GM15510 (cell line): ENCODE data around the gene RAD51D.

Experiments used
- POLR2A ChIP-seq: IDR thresholded peaks from 3 replicates; pipeline ENCODE4 v1.6.1; 2011; ENCODE audit warnings: borderline replicate concordance; ENCODE audit not compliant: insufficient read length; ENCODE audit errors: extremely low read depth

RAD51D gene

DNA sequence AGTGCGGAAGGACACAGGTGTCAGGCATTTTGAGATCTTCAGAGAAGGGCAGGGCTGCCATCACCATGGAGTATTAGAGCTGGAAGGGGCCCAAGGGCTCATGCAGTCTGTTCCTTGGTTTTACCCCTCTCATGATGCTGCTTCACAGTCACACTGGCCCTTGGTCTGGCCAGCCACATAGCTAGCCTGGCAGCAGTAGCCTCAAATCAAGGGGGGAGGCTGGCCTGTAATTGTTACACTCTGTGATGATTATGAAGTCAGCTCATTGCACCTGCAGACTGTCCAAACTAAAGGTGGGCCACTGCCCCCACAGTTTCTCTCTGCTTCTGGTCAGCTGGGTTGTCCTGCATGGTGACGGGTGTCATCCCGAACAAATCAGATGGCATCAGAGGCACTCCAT lies 1.7 kb upstream of the RAD51D start, which contains the start of gene FNDC8:
Gene FNDC8 (plus strand): TSS at position 301 of the 400 bp plus-strand sequence. CDS start 79 bp downstream, at position 380.
- no peak for TF ChIP-seq POLR2A

GRCh38 chr17:35117984-35118383 lies 1.7 kb downstream of the RAD51D start:
- no peak for TF ChIP-seq POLR2A

- no peak for TF ChIP-seq POLR2A
Measured at GRCh38 chr17:35116845-35117244, 2.8 kb downstream of the RAD51D start.

- no peak for TF ChIP-seq POLR2A
Measured at GRCh38 chr17:35104844-35105450, 14.7 kb downstream of the RAD51D start.

GRCh38 chr17:35103271-35103670 lies 16.4 kb downstream of the RAD51D start:
- TF ChIP-seq POLR2A = no peak

GRCh38 chr17:35101725-35102124 lies 17.9 kb downstream of the RAD51D start:
- no peak for TF ChIP-seq POLR2A

GRCh38 chr17:35101036-35101435 lies 18.6 kb downstream of the RAD51D start:
- no peak for TF ChIP-seq POLR2A

DNA sequence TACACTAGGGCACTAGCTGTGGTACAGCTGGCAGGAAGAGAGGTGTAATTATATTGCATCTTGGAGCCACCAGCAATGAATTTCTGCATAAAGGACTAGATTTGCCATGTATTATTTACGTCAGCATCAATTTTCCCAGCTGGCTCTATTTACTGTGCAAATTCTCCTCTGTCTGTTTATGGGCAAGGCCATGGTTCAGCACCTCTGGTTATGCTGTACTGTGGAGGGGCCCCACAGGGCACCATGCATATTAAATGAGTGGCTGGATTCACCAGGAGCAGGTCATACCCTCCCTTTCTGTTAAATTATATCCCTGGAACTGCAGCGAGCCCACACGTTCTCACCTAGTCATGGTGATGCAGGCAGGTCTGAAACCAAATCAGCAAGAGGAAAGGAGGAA lies 19.8 kb downstream of the RAD51D start:
- TF ChIP-seq POLR2A = no peak

DNA sequence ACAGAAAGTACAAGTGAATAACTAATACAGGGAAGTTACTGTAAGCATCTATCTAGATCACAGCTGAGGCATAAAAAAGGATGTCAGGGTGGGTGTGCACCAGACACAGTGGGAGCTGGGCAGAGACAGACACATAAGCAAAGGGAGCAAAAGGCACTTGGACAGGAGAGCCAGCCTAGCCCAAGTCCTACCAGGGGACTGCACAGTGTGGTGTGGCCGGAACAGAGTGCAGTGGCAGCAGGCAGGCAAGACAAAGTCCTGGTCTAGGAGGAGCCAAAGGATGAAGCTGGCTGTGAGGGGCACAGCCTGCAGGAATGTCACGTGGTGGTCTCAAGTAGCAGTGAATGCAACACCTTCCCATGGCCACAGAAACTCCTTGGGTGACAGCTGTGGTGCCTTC lies 21.9 kb downstream of the RAD51D start:
- no peak for TF ChIP-seq POLR2A

- TF ChIP-seq POLR2A = no peak
Measured at GRCh38 chr17:35095741-35096140, 23.9 kb downstream of the RAD51D start.

- no peak for TF ChIP-seq POLR2A
Measured at GRCh38 chr17:35094902-35095301, 24.8 kb downstream of the RAD51D start.

GRCh38 chr17:35089586-35090296 lies 29.9 kb downstream of the RAD51D start:
- no peak for TF ChIP-seq POLR2A

- peak; percentile 40 for TF ChIP-seq POLR2A
Measured at GRCh38 chr17:35088881-35089585, 30.6 kb downstream of the RAD51D start.

GRCh38 chr17:35088356-35088880 lies 31.2 kb downstream of the RAD51D start:
- TF ChIP-seq POLR2A = peak; percentile 53

DNA sequence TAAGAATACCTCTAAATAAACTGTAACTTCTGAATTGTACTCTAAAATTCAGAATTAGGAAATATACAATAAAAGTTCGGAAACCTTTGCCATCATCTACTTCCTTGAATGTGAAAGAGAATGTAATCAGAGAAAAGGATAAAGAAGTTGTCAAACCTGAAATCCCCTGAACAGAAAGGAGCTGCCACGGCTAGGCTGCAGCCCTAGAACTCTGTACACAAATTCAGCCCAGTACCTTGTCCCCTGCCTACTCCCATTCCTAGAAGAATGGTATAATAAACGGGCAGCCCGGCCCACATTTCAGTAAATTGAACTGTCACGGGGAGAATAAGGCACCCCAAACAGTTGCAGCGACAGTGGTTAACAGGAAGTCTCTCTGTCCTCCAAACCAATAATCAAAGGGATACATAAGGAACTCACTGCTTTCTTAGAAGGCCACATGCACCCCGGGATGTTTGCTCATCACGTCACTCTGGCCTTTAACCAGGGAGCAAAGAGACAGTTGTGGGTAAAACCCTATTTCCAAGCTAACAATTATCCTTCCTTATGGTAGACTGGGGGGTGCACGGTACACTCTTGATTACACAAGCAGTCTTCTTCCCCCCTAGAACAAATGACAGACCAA lies 31.8 kb downstream of the RAD51D start:
- peak; percentile 6 for TF ChIP-seq POLR2A
